Loucy (cell line): Measurements from ENCODE around the gene ENPP3.

Source experiments
- H2AFZ ChIP-seq: fragments of 200-600 bp; sonication (generic); 2 replicates; pipeline ENCODE4 v1.6.0; 2016; ENCODE audit warnings: antibody characterized with exemption, mild to moderate bottlenecking, low read length, moderate library complexity
- H3F3A ChIP-seq: fragments of 200-600 bp; 2 replicates; pipeline ENCODE4 v1.6.0; 2016; ENCODE audit warnings: antibody characterized with exemption, low read depth, mild to moderate bottlenecking
- H3K27me3 ChIP-seq: fragments of 200-600 bp; sonication (generic); 2 replicates; pipeline ENCODE4 v1.6.1; 2014; ENCODE audit warnings: low read length, mild to moderate bottlenecking; ENCODE audit not compliant: insufficient read depth, poor library complexity, severe bottlenecking
- H3K36me3 ChIP-seq: fragments of 200-600 bp; sonication (generic); 2 replicates; pipeline ENCODE4 v1.6.1; 2016; ENCODE audit warnings: low read length; ENCODE audit not compliant: insufficient read depth
- H3K4me1 ChIP-seq: fragments of 200-600 bp; sonication (generic); 2 replicates; pipeline ENCODE4 v1.5.1; 2014; ENCODE audit warnings: low read length, mild to moderate bottlenecking; ENCODE audit not compliant: insufficient read depth, poor library complexity, severe bottlenecking
- H3K4me2 ChIP-seq: fragments of 200-600 bp; sonication (generic); 2 replicates; pipeline ENCODE4 v1.6.0; 2014; ENCODE audit warnings: antibody characterized with exemption, low read length, low read depth, mild to moderate bottlenecking; ENCODE audit not compliant: poor library complexity, severe bottlenecking
- H3K4me3 ChIP-seq: fragments of 200-600 bp; sonication (generic); 2 replicates; pipeline ENCODE4 v1.5.1; 2014; ENCODE audit warnings: low read length, mild to moderate bottlenecking, mixed read lengths; ENCODE audit not compliant: poor library complexity, severe bottlenecking
- H3K79me2 ChIP-seq: fragments of 200-600 bp; sonication (generic); 2 replicates; pipeline ENCODE4 v1.6.1; 2014; ENCODE audit warnings: low read length; ENCODE audit not compliant: insufficient read depth
- H3K9ac ChIP-seq: fragments of 200-600 bp; sonication (generic); 2 replicates; pipeline ENCODE4 v1.6.0; 2014; ENCODE audit warnings: mild to moderate bottlenecking, low read depth, low read length, moderate library complexity; ENCODE audit not compliant: poor library complexity, severe bottlenecking
- H3K9me2 ChIP-seq: fragments of 200-600 bp; sonication (generic); replicated peaks from 2 replicates; pipeline ENCODE4 v1.6.1; 2016; ENCODE audit warnings: low read depth, low read length, mixed read lengths
- H3K9me3 ChIP-seq: fragments of 200-600 bp; sonication (generic); 2 replicates; pipeline ENCODE4 v1.6.1; 2014; ENCODE audit warnings: mild to moderate bottlenecking, antibody characterized with exemption, low read length, low read depth; ENCODE audit not compliant: insufficient read depth
- H4K20me1 ChIP-seq: fragments of 200-600 bp; sonication (generic); 2 replicates; pipeline ENCODE4 v1.6.0; 2014; ENCODE audit warnings: antibody characterized with exemption, low read length, mild to moderate bottlenecking; ENCODE audit not compliant: insufficient read depth, poor library complexity, severe bottlenecking
- CTCF ChIP-seq: fragments of 200-600 bp; sonication (generic); conservative IDR thresholded peaks from 2 replicates; pipeline ENCODE4 v1.5.1; 2014; ENCODE audit warnings: mild to moderate bottlenecking, antibody characterized with exemption, low read length
- EZH2phosphoT487 ChIP-seq: fragments of 200-600 bp; IDR thresholded peaks from 2 replicates; pipeline ENCODE4 v1.6.1; 2018; ENCODE audit warnings: antibody characterized with exemption, mild to moderate bottlenecking, moderate library complexity, borderline replicate concordance

ENPP3 gene

GRCh38 chr6:131724114-131724513, 87.0 kb downstream of the ENPP3 start:
- Histone ChIP-seq H3K4me1 (no peaks in the 10 kb centered on the region), H3F3A (no peaks in the 10 kb centered on the region), H3K9me2 (no peaks in the 10 kb centered on the region), H3K4me3 (no peak overlapping the region), H3K9me3 (no peaks in the 10 kb centered on the region), H3K9ac (no peak overlapping the region), H3K79me2 (no peaks in the 10 kb centered on the region), H3K36me3 (no peaks in the 10 kb centered on the region), H3K27me3 (no peaks in the 10 kb centered on the region), H4K20me1 (no peaks in the 10 kb centered on the region), H3K4me2 (no peak overlapping the region), H2AFZ (no peak overlapping the region)
- no peak for TF ChIP-seq CTCF
- no peak for TF ChIP-seq EZH2phosphoT487

- Histone ChIP-seq H3K9ac (no peak overlapping the region), H3K79me2 (no peaks in the 10 kb centered on the region), H3K27me3 (no peaks in the 10 kb centered on the region), H3K9me2 (no peaks in the 10 kb centered on the region), H3F3A (no peaks in the 10 kb centered on the region), H4K20me1 (no peaks in the 10 kb centered on the region), H3K4me1 (no peaks in the 10 kb centered on the region), H3K4me2 (no peak overlapping the region), H2AFZ (no peak overlapping the region), H3K9me3 (no peaks in the 10 kb centered on the region), H3K36me3 (no peaks in the 10 kb centered on the region), H3K4me3 (no peak overlapping the region)
- TF ChIP-seq EZH2phosphoT487 (no peak), CTCF (no peak)
Observed at GRCh38 chr6:131727467-131727866, 90.4 kb downstream of the ENPP3 start.

DNA sequence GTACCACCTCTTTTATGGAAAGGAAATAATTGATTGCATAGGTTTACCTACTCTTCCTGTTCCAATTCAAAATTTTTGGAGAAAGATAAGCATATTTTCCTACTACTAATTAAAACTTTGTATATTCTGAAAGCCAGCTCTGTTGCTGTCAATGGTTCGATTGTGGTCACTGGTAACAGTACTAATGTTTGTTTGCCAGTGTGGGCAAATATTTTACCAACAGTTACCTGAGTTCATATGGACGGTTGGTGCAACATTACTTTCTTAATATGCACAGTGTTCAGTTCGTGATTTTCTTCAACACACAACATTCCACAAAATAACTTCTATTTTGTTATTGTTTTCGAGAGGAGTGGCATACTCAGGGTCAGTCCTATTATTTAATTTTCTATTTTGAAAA, 90.8 kb downstream of the ENPP3 start:
- H3K36me3 ChIP-seq: no peaks in the 10 kb centered on the region
- no peaks in the 10 kb centered on the region for H3F3A ChIP-seq
- H3K9ac ChIP-seq: no peak overlapping the region
- no peaks in the 10 kb centered on the region for H3K4me1 ChIP-seq
- TF ChIP-seq CTCF (no peak), EZH2phosphoT487 (no peak)
- no peaks in the 10 kb centered on the region for H3K79me2 ChIP-seq
- no peaks in the 10 kb centered on the region for H4K20me1 ChIP-seq
- H2AFZ ChIP-seq: no peak overlapping the region
- no peaks in the 10 kb centered on the region for H3K9me3 ChIP-seq
- no peaks in the 10 kb centered on the region for H3K27me3 ChIP-seq
- H3K9me2 ChIP-seq: no peaks in the 10 kb centered on the region
- no peak overlapping the region for H3K4me2 ChIP-seq
- H3K4me3 ChIP-seq: no peak overlapping the region
